OCI-LY3 (cell line): ENCODE data around the gene IL17F.

Experiments used
- EZH2phosphoT487 ChIP-seq: fragments of 200-600 bp; shearing (Covaris generic); IDR thresholded peaks from 2 replicates; pipeline ENCODE4 v1.6.1; 2018; ENCODE audit warnings: antibody characterized with exemption, mixed run types, low read depth
- TF ChIP-seq, protein P1 (sequence below): fragments of 200-600, 300-600 bp; sonication (generic); IDR thresholded peaks from 2 replicates; pipeline ENCODE4 v1.5.1; 2014; ENCODE audit warnings: antibody characterized with exemption, low read length, low read depth

DNA sequence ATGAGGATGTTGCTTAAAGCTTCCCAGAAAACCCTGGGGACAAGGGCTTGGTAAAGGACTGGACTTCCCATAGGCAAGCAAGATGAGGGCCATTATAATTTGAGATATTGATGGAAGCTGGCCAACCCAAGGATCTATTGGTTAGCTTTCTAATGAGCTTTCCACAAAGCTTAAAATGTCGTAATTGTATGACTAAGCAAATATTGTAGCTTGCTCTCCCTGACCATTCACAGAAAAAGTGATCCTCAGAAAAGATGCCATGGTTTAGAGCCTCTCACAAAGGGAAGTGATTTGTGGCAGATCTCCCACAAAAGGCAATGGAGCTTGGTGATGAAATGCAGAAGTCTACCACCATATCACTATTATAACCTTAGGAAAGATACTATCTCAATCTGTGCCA, 13.6 kb downstream of the IL17F start:
- TF ChIP-seq, protein P1, sequence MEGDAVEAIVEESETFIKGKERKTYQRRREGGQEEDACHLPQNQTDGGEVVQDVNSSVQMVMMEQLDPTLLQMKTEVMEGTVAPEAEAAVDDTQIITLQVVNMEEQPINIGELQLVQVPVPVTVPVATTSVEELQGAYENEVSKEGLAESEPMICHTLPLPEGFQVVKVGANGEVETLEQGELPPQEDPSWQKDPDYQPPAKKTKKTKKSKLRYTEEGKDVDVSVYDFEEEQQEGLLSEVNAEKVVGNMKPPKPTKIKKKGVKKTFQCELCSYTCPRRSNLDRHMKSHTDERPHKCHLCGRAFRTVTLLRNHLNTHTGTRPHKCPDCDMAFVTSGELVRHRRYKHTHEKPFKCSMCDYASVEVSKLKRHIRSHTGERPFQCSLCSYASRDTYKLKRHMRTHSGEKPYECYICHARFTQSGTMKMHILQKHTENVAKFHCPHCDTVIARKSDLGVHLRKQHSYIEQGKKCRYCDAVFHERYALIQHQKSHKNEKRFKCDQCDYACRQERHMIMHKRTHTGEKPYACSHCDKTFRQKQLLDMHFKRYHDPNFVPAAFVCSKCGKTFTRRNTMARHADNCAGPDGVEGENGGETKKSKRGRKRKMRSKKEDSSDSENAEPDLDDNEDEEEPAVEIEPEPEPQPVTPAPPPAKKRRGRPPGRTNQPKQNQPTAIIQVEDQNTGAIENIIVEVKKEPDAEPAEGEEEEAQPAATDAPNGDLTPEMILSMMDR, result no peak
- TF ChIP-seq EZH2phosphoT487, result no peak
